ENCODE data around the gene CNTN5.

- TF ChIP-seq ZEB2 (tag by site-specific recombination; IDR thresholded peaks at IDR 0.05) (no peak), SCRT2 (tag by site-specific recombination; IDR thresholded peaks at IDR 0.05) (no peak), ZNF791 (tag by site-specific recombination; IDR thresholded peaks at IDR 0.05) (no peak), ZBTB48 (tag by site-specific recombination; IDR thresholded peaks at IDR 0.05) (no peak), CTCF (tag by site-specific recombination; IDR thresholded peaks at IDR 0.05) (no peak), KLF10 (tag by site-specific recombination; IDR thresholded peaks at IDR 0.05) (no peak), YY1 (tag by site-specific recombination; IDR thresholded peaks at IDR 0.05) (no peak), PBX3 (CRISPR knock-in tag; IDR thresholded peaks at IDR 0.05) (no peak), ZNF23 (tag by site-specific recombination; IDR thresholded peaks at IDR 0.05; ENCODE audit: borderline replicate concordance) (no peak), BCL11B (tag by site-specific recombination; IDR thresholded peaks at IDR 0.05; ENCODE audit: low read depth) (no peak), ZNF169 (tag by site-specific recombination; IDR thresholded peaks at IDR 0.05) (no peak)
These were observed 1252.5 kb downstream of the CNTN5 start for GRCh38 chr11:100273066-100273815.

Measured in HEK293 (cell line).